ENCODE measurements around the gene MBP. TPM values are rescaled to one million over a fixed set of nuclear protein-coding genes. Genes with fewer than 3 reads are reported as not detected.

Gene MBP
- total RNA-seq, 1 donor from 2014 or later, result 54.3 TPM

DNA sequence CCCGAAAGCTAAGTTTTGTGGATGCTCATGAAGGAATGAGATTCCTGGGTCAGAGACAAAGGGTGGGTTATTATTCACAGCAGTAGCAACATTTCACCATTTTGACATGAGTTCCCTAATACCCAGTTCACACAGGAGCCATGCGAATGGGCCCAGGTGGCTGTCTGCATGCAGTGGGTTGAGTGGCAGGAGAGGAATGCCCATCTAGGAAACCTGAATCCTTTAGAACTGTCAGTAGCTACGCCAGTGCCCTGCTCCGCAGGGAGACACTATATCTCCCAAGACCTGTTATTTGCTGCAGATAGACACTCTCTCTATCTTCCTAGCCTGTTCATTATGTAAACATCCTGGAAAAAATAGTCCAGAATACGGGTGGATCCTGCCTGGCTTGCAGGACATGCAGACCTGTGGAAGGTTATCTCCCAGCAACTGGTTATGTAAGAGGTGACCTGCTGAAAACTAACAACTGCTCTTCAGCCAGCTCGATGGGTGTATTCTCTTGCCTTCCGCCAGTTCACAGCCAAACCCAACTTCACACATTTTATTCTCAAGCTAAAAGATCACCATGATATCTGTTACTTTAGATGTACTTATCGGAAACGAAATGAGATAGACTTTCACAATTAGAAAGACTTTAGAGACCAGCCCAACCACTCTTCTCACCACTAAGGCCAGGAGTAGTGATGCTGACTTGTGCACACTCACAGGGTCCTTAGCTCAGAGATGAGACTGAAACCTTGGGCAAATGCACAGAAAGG is 59.1 kb downstream of the MBP start:
- no peaks in the 10 kb centered on the region for H3K9me3 Mint-ChIP-seq
- peak overlapping the region; percentile 24 for H3K4me3 Mint-ChIP-seq (ENCODE audit: low read depth)
- peaks cover 70% of the 10 kb centered on the region for H3K4me1 Mint-ChIP-seq (ENCODE audit: low read depth)
- H3K36me3 Mint-ChIP-seq (ENCODE audit: low read depth), result peaks cover 70% of the 10 kb centered on the region
- peak overlapping the region; percentile 74 for H3K27ac Mint-ChIP-seq
- DNase-seq (ENCODE audit: low spot score), result no peak
- no peaks in the 10 kb centered on the region for H3K27me3 Mint-ChIP-seq (ENCODE audit: low read depth)
- intact Hi-C loops (cut with micrococcal nuclease), result loop anchor here (2.0 kb wide), 1 partner anchor 13 kb away; no protein-coding TSS in a partner anchor

DNA sequence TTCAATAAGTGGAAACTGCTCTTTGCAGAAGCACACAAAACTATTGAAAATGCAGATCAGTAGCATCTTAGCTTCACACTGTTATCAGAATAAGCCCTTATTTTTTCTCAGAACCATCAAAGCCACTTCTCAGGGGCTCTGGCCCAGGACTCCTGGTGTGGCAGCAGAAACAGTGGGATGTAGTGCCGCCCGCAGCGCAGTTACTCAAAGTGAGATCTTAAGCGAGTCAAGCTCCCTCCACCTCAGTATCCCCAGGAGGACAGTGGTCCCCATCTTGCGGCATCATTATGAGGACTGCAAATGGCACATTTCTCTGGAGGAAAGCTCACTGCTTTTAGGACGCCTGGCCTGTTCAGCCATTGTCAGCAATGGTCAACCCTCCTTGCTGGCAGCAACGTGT is 60.0 kb downstream of the MBP start:
- peaks cover 78% of the 10 kb centered on the region for H3K4me1 Mint-ChIP-seq (ENCODE audit: low read depth)

DNA sequence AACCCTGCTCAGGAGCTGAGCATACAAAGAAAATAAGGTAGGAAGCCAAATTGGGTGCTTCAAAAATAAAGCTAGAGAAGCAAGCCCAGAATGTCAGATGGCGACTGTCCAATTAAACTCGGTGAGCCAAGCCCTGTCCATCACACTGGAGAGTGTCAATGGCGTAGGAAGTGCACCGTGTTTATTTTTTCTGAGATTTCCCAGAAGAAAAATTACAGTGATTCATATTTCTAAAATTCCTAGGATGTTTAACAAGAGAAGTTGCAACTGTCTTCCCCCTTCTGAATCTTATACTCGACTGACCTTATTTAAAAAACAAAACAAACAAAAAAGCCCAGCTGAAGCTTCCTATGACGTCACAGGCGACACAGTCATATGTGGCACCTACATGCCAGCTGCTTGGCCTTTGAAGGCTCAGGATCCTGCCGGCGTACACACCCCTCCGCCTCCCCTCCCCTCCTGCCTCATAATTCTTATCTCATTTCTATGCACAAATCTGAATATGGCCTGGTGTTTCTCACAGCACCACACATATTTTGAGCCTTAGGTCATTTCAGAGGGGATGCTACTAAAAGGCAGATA is 60.8 kb downstream of the MBP start:
- no peaks in the 10 kb centered on the region for H3K27me3 Mint-ChIP-seq (ENCODE audit: low read depth)
- H3K9me3 Mint-ChIP-seq, result no peaks in the 10 kb centered on the region
- H3K27ac Mint-ChIP-seq, result peak overlapping the region; percentile 94
- peaks cover 66% of the 10 kb centered on the region for H3K36me3 Mint-ChIP-seq (ENCODE audit: low read depth)
- intact Hi-C loops (cut with micrococcal nuclease), result loop anchor here (2.0 kb wide), 1 partner anchor 15 kb away; no protein-coding TSS in a partner anchor
- no peak for DNase-seq (ENCODE audit: low spot score)
- no peak overlapping the region for H3K4me3 Mint-ChIP-seq (ENCODE audit: low read depth)
- H3K4me1 Mint-ChIP-seq (ENCODE audit: low read depth), result peaks cover 85% of the 10 kb centered on the region

More for the DNA sequence above, 60.0 kb downstream of the MBP start:
- Mint-ChIP-seq H3K27ac (peak overlapping the region; percentile 94), H3K4me3 (ENCODE audit: low read depth) (no peak overlapping the region), H3K9me3 (no peaks in the 10 kb centered on the region), H3K36me3 (ENCODE audit: low read depth) (peaks cover 63% of the 10 kb centered on the region), H3K27me3 (ENCODE audit: low read depth) (no peaks in the 10 kb centered on the region)
- no peak for DNase-seq (ENCODE audit: low spot score)
- intact Hi-C loops (cut with micrococcal nuclease), result loop anchor here (2.0 kb wide), 1 partner anchor 14 kb away; no protein-coding TSS in a partner anchor

DNA sequence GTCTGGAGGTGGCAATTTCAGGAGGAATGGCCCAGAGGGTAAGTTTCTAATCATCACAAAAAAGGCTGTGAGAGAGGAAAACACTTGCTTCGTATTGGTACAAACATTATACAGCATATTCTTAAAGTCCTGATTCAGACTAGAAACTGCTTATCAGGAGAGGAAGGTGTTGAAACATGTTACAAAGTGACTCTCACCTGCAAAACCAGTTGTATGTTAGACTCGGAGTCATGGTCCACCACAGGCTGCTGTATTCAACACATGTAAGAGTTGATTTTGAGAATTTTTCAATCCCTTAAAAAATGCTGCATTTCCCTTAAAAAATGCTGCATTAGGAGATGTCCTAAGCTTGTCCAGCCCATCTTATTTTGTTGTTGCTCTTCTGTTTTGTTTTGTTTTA is 61.5 kb downstream of the MBP start:
- Mint-ChIP-seq H3K27me3 (ENCODE audit: low read depth) (no peaks in the 10 kb centered on the region), H3K4me1 (ENCODE audit: low read depth) (peaks cover 93% of the 10 kb centered on the region), H3K27ac (peak overlapping the region; percentile 94), H3K36me3 (ENCODE audit: low read depth) (peaks cover 69% of the 10 kb centered on the region), H3K4me3 (ENCODE audit: low read depth) (no peak overlapping the region), H3K9me3 (no peaks in the 10 kb centered on the region)
- DNase-seq (ENCODE audit: low spot score), result no peak
- intact Hi-C loops (cut with micrococcal nuclease), result no loop called here

DNA sequence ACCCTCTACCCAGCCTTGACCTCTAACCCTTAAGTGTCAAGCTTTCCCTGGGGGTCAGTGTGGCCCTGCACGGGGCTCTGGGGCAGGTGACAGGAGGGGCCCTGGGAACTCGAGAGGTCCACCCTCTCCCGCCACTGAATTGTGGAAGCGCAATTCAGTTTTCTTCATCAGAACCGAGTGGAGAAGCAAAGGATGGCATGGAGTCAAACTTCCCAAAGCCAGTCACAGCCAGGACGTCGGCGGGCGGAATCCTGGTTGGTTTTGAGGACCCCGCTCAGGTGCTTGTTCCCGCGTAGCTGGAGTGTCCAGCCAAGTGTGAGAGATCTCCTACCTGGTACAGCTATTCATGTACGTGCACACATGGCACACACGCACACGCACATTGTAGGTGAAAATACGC is 62.0 kb downstream of the MBP start:
- no peaks in the 10 kb centered on the region for H3K27me3 Mint-ChIP-seq (ENCODE audit: low read depth)
- intact Hi-C loops (cut with micrococcal nuclease), result no loop called here
- H3K27ac Mint-ChIP-seq, result peak overlapping the region; percentile 94
- no peaks in the 10 kb centered on the region for H3K9me3 Mint-ChIP-seq
- DNase-seq (ENCODE audit: low spot score), result no peak
- H3K4me1 Mint-ChIP-seq (ENCODE audit: low read depth), result peaks cover 96% of the 10 kb centered on the region
- H3K36me3 Mint-ChIP-seq (ENCODE audit: low read depth), result peaks cover 73% of the 10 kb centered on the region
- no peak overlapping the region for H3K4me3 Mint-ChIP-seq (ENCODE audit: low read depth)

GRCh38 chr18:77069931-77070330 is 62.7 kb downstream of the MBP start:
- H3K27me3 Mint-ChIP-seq (ENCODE audit: low read depth), result no peaks in the 10 kb centered on the region
- peaks cover 95% of the 10 kb centered on the region for H3K4me1 Mint-ChIP-seq (ENCODE audit: low read depth)
- intact Hi-C loops (cut with micrococcal nuclease), result loop anchor here (2.0 to 10.0 kb wide), 3 partner anchors 15 to 415 kb away; no protein-coding TSS in a partner anchor
- peak overlapping the region; percentile 37 for H3K4me3 Mint-ChIP-seq (ENCODE audit: low read depth)
- H3K9me3 Mint-ChIP-seq, result no peaks in the 10 kb centered on the region
- peak overlapping the region; percentile 94 for H3K27ac Mint-ChIP-seq
- no peak for DNase-seq (ENCODE audit: low spot score)
- peaks cover 73% of the 10 kb centered on the region for H3K36me3 Mint-ChIP-seq (ENCODE audit: low read depth)

DNA sequence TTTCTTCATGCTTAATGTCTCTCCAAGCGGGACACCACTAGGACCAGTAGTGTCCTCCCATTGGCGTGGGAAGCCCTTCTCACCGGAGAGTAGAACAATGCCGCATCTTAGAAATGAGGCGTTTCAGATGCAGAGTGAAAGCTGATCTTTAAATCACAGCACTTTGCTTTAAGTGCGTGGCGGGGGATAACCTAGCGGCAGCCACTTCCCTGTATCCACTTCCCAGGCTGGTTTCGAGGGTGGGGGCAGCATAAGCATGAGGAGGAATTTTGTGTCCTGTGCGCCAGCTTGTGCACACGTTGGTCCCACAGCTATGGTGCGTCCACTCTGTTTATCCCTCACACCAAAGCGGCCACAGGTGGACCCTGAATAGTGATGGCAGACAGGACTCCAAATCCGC is 63.1 kb downstream of the MBP start:
- no peaks in the 10 kb centered on the region for H3K9me3 Mint-ChIP-seq
- H3K36me3 Mint-ChIP-seq (ENCODE audit: low read depth), result peaks cover 76% of the 10 kb centered on the region
- H3K4me3 Mint-ChIP-seq (ENCODE audit: low read depth), result peak overlapping the region; percentile 37
- DNase-seq (ENCODE audit: low spot score), result no peak
- no peaks in the 10 kb centered on the region for H3K27me3 Mint-ChIP-seq (ENCODE audit: low read depth)
- peak overlapping the region; percentile 94 for H3K27ac Mint-ChIP-seq
- peaks cover 95% of the 10 kb centered on the region for H3K4me1 Mint-ChIP-seq (ENCODE audit: low read depth)
- intact Hi-C loops (cut with micrococcal nuclease), result loop anchor here (2.0 to 10.0 kb wide), 3 partner anchors 15 to 415 kb away; no protein-coding TSS in a partner anchor

- Mint-ChIP-seq H3K9me3 (no peaks in the 10 kb centered on the region), H3K4me1 (ENCODE audit: low read depth) (peaks cover 95% of the 10 kb centered on the region)
- intact Hi-C loops (cut with micrococcal nuclease), result loop anchor here (2.0 to 10.0 kb wide), 3 partner anchors 14 to 414 kb away; no protein-coding TSS in a partner anchor
These were observed 64.0 kb downstream of the MBP start for GRCh38 chr18:77068321-77069312.

DNA sequence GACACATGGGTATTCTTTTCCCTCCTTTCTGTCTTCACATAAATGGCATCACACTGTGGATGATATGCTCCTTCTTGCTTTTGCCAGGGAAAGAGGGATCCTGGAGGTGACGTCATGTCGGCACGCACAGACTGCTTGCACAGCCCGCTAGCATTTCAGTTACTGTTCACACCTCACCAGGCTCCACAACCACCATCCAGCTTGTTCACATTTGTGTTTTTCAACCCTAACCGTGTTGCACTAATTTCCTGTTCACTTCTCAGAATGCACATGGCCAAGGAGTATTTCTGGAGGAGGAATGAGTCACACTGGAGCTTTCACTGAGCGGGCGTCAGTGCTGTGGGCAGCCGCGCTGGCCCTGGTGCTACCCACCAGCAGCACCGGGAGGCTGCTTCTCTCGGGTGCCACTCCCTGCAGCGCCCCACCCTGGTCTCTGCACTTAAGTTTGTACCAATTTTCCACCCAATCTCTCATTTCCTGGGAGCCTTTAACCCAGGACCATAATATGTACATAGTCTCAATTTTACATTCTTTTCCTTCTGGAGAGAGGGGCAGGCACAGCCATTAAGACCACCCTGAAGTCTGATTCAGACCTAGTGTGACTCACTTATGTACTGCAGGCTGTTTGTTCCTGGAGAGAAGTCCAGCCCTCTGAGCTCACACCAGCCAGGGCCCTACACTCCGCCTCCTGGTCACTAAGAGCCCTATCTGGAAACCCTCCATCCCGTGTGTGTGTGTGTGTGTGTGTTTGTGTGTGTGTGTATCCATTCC is 65.1 kb downstream of the MBP start:
- DNase-seq (ENCODE audit: low spot score), result peak; percentile 68
- peaks cover 81% of the 10 kb centered on the region for H3K36me3 Mint-ChIP-seq (ENCODE audit: low read depth)
- H3K27ac Mint-ChIP-seq, result peak overlapping the region; percentile 94
- intact Hi-C loops (cut with micrococcal nuclease), result loop anchor here (1.0 to 10.0 kb wide), 4 partner anchors 13 to 413 kb away; no protein-coding TSS in a partner anchor
- H3K4me1 Mint-ChIP-seq (ENCODE audit: low read depth), result peaks cover 97% of the 10 kb centered on the region
- H3K9me3 Mint-ChIP-seq, result no peaks in the 10 kb centered on the region
- H3K4me3 Mint-ChIP-seq (ENCODE audit: low read depth), result peak overlapping the region; percentile 63
- no peaks in the 10 kb centered on the region for H3K27me3 Mint-ChIP-seq (ENCODE audit: low read depth)

More at GRCh38 chr18:77068321-77069312, 64.0 kb downstream of the MBP start:
- DNase-seq (ENCODE audit: low spot score), result no peak
- Mint-ChIP-seq H3K36me3 (ENCODE audit: low read depth) (peaks cover 76% of the 10 kb centered on the region), H3K4me3 (ENCODE audit: low read depth) (peak overlapping the region; percentile 41), H3K27ac (peak overlapping the region; percentile 94), H3K27me3 (ENCODE audit: low read depth) (no peaks in the 10 kb centered on the region)

DNA sequence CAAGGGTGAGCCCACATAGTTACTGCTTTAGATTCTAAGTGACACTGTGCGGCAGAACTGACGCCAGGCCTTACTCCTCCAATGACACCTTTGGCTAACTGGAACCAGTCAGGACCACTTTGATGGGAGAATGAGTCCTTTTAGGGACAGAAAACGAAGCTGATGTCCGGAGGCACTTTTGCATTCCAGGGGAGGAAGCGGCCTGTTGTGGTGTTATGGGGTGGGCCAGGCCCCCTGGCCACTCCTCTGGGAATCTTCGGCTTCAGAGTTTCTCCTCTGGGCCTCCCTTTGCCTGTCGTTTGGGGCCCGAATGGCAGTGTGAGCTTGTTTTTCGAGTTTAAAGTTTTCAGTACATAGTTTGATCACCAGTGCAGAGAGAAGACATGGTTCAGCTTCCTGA is 65.9 kb downstream of the MBP start:
- Mint-ChIP-seq H3K9me3 (no peaks in the 10 kb centered on the region), H3K36me3 (ENCODE audit: low read depth) (peaks cover 81% of the 10 kb centered on the region), H3K4me1 (ENCODE audit: low read depth) (peaks cover 97% of the 10 kb centered on the region), H3K27me3 (ENCODE audit: low read depth) (no peaks in the 10 kb centered on the region), H3K27ac (peak overlapping the region; percentile 94), H3K4me3 (ENCODE audit: low read depth) (no peak overlapping the region)
- intact Hi-C loops (cut with micrococcal nuclease), result loop anchor here (1.0 to 10.0 kb wide), 3 partner anchors 36 to 412 kb away; no protein-coding TSS in a partner anchor
- DNase-seq (ENCODE audit: low spot score), result no peak

GRCh38 chr18:77066101-77066500 is 66.5 kb downstream of the MBP start:
- Mint-ChIP-seq H3K36me3 (ENCODE audit: low read depth) (peaks cover 80% of the 10 kb centered on the region), H3K9me3 (no peaks in the 10 kb centered on the region), H3K4me3 (ENCODE audit: low read depth) (no peak overlapping the region), H3K4me1 (ENCODE audit: low read depth) (peaks cover 97% of the 10 kb centered on the region), H3K27ac (peak overlapping the region; percentile 98), H3K27me3 (ENCODE audit: low read depth) (no peaks in the 10 kb centered on the region)
- no peak for DNase-seq (ENCODE audit: low spot score)
- intact Hi-C loops (cut with micrococcal nuclease), result loop anchor here (5.0 to 10.0 kb wide), 2 partner anchors 141 to 411 kb away; no protein-coding TSS in a partner anchor
